ENCODE measurements around the gene CHCHD6.

The CHCHD6 gene

GRCh38 chr3:126865736-126866135, 161.7 kb downstream of the CHCHD6 start:
- TF ChIP-seq ZNF274 (IDR thresholded peaks at IDR 0.05; ENCODE audit: low read depth, low read length) = no peak
- H3K4me3 ChIP-seq (ENCODE audit: low read length) = no peak overlapping the region

- no peak overlapping the region for H3K4me3 ChIP-seq (ENCODE audit: low read length)
- no peak for TF ChIP-seq ZNF274 (IDR thresholded peaks at IDR 0.05; ENCODE audit: low read depth, low read length)
Measured at GRCh38 chr3:126866175-126866759, 162.2 kb downstream of the CHCHD6 start.

DNA sequence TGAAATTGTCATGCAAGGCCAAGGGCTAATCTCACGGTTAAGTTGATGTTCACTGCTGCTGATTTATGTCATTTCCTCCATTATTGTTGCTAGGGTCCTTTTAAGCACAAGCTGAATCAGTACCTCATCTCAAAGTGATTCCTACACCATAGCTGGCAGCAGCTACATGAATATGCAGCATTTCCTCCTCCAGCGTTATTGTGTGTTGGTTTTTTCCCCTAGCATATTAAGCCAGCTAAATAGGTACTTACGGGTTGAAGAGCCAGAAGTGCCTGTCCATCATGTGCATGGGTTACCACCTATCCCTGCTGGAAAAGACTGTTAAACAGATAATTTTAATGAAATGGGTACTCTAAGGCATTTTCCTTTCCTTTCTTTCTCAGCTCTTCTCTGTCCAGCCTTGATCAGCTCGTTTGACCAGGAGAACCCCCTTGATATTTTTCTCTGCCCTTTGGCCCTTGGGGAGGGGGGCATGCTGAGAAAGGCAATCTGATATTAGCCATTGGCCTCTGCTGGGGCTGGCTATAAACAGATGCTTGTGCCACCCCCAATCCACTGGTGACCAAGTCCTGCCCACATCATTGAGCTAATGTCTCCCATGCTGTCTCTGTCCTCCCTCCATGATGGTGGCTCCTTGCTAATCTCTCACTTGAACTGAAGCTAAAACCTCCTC, 163.3 kb downstream of the CHCHD6 start:
- TF ChIP-seq ZNF274 (IDR thresholded peaks at IDR 0.05; ENCODE audit: low read depth, low read length) = no peak
- no peak overlapping the region for H3K4me3 ChIP-seq (ENCODE audit: low read length)

DNA sequence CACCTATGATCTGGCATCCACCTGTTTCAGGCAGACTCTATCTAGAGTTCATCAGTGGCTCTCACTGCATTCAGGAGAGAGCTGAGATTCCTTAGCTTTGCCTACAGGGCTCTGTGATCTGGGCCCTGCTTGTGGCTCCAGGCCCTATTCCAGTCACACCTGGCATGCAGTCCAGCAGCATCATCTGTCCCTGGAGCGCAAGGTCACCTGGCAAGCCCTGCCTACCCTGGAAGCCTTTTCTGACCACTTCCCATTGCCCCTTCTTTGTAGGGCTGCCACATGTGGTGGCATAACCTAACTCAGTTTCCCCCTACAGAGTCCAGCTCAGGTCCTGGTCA, 163.8 kb downstream of the CHCHD6 start:
- no peak for TF ChIP-seq ZNF274 (IDR thresholded peaks at IDR 0.05; ENCODE audit: low read depth, low read length)
- no peak overlapping the region for H3K4me3 ChIP-seq (ENCODE audit: low read length)

- no peak for TF ChIP-seq ZNF274 (IDR thresholded peaks at IDR 0.05; ENCODE audit: low read depth, low read length)
- H3K4me3 ChIP-seq (ENCODE audit: low read length) = no peak overlapping the region
Measured at GRCh38 chr3:126870608-126871210, 166.7 kb downstream of the CHCHD6 start.

- no peak for TF ChIP-seq ZNF274 (IDR thresholded peaks at IDR 0.05; ENCODE audit: low read depth, low read length)
- H3K4me3 ChIP-seq (ENCODE audit: low read length) = no peak overlapping the region
Measured at GRCh38 chr3:126872701-126873342, 168.8 kb downstream of the CHCHD6 start.

- no peak for TF ChIP-seq ZNF274 (IDR thresholded peaks at IDR 0.05; ENCODE audit: low read depth, low read length)
- no peak overlapping the region for H3K4me3 ChIP-seq (ENCODE audit: low read length)
Measured at GRCh38 chr3:126873416-126873815, 169.4 kb downstream of the CHCHD6 start.

DNA sequence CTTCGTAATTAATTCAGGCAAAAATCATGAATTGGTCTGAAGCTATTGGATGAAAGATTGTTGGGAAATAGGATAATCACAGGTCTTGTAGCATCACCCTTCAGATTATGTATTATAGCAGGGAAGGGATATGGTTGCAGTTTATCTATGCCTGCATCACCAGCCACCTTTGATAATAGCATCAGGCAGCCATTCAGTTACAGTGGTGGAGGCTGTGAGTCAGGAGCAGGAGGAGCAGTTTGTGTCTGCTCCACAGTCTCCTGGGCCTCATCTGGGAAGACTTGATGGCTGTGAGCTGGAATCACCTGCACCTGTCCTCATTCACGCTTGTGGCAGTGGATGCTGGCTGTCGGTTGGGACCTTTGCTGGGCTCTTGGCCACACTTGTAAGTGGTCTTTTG, 174.6 kb downstream of the CHCHD6 start:
- H3K4me3 ChIP-seq (ENCODE audit: low read length) = no peak overlapping the region
- TF ChIP-seq ZNF274 (IDR thresholded peaks at IDR 0.05; ENCODE audit: low read depth, low read length) = no peak

DNA sequence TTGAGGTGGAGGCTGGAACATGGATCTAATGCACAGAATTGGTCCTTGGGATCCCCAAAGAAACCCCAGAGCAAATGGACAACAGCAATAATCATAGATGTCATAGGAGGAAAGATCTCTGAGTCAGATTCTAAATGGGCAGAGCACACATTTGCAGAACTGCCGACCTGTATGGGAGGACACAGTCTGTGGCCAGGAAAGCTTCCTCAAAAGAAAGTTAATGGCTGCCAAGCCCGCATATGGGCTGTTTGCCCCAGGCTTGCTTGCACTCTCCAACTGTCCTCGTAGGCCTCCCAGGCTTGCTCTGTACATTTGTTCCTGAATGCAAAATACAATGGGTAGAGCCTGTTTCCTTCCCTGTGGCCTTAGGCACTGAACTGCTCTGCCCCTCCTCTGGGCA, 176.9 kb downstream of the CHCHD6 start:
- H3K4me3 ChIP-seq (ENCODE audit: low read length) = no peak overlapping the region
- no peak for TF ChIP-seq ZNF274 (IDR thresholded peaks at IDR 0.05; ENCODE audit: low read depth, low read length)

- TF ChIP-seq ZNF274 (IDR thresholded peaks at IDR 0.05; ENCODE audit: low read depth, low read length) = no peak
- H3K4me3 ChIP-seq (ENCODE audit: low read length) = no peak overlapping the region
Measured at GRCh38 chr3:126881861-126882260, 177.8 kb downstream of the CHCHD6 start.

DNA sequence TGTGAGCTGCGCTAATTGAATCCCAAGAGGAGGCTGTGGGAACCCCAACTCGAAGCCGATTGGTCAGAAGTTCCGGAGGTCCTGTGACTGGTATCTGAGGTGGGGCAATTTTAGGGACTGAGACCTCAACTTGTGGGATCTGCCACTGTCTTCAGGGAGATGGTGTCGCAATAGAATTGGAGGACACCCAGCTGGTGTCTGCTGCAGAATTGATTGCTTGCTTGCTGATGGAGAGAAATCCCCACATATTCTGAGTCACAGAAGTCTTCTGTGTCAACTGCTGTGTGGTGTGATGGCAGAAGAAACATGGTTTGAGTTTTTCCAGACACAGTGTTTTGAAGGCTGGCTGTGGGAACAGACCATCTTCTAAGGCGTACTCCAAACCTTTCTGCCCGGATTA, 179.2 kb downstream of the CHCHD6 start:
- no peak for TF ChIP-seq ZNF274 (IDR thresholded peaks at IDR 0.05; ENCODE audit: low read depth, low read length)
- no peak overlapping the region for H3K4me3 ChIP-seq (ENCODE audit: low read length)

- H3K4me3 ChIP-seq (ENCODE audit: low read length) = no peak overlapping the region
- TF ChIP-seq ZNF274 (IDR thresholded peaks at IDR 0.05; ENCODE audit: low read depth, low read length) = no peak
Measured at GRCh38 chr3:126885425-126885824, 181.4 kb downstream of the CHCHD6 start.

GRCh38 chr3:126886217-126886616, 182.2 kb downstream of the CHCHD6 start:
- no peak overlapping the region for H3K4me3 ChIP-seq (ENCODE audit: low read length)
- TF ChIP-seq ZNF274 (IDR thresholded peaks at IDR 0.05; ENCODE audit: low read depth, low read length) = no peak

- no peak for TF ChIP-seq ZNF274 (IDR thresholded peaks at IDR 0.05; ENCODE audit: low read depth, low read length)
- no peak overlapping the region for H3K4me3 ChIP-seq (ENCODE audit: low read length)
Measured at GRCh38 chr3:126887686-126888085, 183.6 kb downstream of the CHCHD6 start.

DNA sequence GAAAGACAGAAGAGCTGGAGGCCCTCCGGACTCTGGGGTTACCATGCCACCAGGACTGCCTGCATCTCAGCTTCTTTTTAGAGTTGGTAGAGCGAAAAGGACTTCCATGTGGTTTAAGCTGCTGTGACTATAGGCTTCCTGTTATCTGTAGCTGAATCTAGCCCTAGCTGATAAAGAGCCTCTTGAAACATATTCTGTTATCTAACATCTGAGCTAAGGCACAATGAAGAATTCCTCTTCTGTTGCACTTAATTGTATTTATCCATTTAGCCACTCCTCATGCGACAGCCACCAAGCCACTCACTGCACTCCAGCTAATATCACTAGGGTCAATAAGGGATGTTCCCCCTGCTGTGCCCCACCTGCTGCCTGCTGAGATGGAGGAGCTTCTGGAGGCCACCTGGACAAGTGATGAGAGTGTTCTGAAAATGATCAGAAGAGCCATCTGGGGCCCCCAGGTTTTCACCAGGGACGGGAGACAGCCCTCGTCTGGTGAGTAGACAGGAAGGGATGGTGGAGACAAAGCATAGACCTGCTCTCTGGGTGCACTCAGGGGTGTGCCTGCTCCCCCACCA, 184.2 kb downstream of the CHCHD6 start:
- no peak for TF ChIP-seq ZNF274 (IDR thresholded peaks at IDR 0.05; ENCODE audit: low read depth, low read length)
- no peak overlapping the region for H3K4me3 ChIP-seq (ENCODE audit: low read length)

Measured in GM08714 (cell line).